MM.1S (cell line): ENCODE results near the gene TMEM184B.

Source experiments
- CTCF ChIP-seq: fragments of 300-600 bp; sonication (generic); IDR thresholded peaks from 2 replicates; pipeline ENCODE4 v1.5.1; 2016; ENCODE audit warnings: antibody characterized with exemption, low read length, mixed read lengths
- EZH2phosphoT487 ChIP-seq: fragments of 300-600 bp; sonication (generic); IDR thresholded peaks from 2 replicates; pipeline ENCODE4 v1.6.1; 2018; ENCODE audit warnings: antibody characterized with exemption, low read length

DNA sequence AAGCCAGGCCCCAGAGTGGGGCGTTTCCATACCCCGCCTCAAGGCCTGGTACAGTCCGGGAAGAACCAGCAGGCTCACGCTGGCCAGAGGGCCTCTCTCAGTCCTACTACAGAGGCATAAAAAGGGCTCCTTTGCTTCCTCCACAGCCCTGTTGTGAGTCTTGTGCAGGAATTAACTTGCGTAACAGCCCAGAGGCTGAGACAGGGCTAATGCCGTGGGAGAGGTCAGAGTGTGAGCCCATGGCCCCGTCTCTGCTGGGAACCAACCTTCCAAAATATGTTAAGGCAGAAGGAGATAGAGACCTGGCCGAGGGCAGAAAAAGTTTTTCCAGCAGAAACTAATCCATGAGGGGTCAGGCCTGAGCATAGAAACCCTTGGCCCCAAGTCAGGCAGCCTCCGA is 19.9 kb upstream of the TMEM184B start:
- no peak for TF ChIP-seq CTCF
- TF ChIP-seq EZH2phosphoT487 = no peak
